ENCODE data around the gene SNCG. TPM values are rescaled to one million over a fixed set of nuclear protein-coding genes. Genes with fewer than 3 reads are reported as not detected.
"Not testable (repeated sequence)": the region's sequence is repeated elsewhere in the genome, so short reads cannot be mapped to it uniquely, and the experiment has no call there.

The SNCG gene
- total RNA-seq, 2 donors from 2014 or later, result not detected

- no peaks in the 10 kb centered on the region for H3K27me3 Mint-ChIP-seq
- DNase-seq, result no peak
- ATAC-seq, result no peak
- peaks cover 6% of the 10 kb centered on the region for H3K4me1 Mint-ChIP-seq
- no peak overlapping the region for H3K27ac Mint-ChIP-seq
- no peaks in the 10 kb centered on the region for H3K9me3 ChIP-seq (ENCODE audit: control insufficient read depth, low read length, poor library complexity, severe bottlenecking)
- H3K36me3 Mint-ChIP-seq (ENCODE audit: low read depth), result no peaks in the 10 kb centered on the region
- H3K4me3 Mint-ChIP-seq, result no peak overlapping the region
These were observed 17.7 kb upstream of the SNCG start for GRCh38 chr10:86940677-86941076.

GRCh38 chr10:86941426-86941825 is 17.0 kb upstream of the SNCG start:
- no peak for DNase-seq
- Mint-ChIP-seq H3K4me3 (no peak overlapping the region), H3K36me3 (ENCODE audit: low read depth) (no peaks in the 10 kb centered on the region), H3K27me3 (peaks cover under 1% of the 10 kb centered on the region), H3K4me1 (peaks cover 6% of the 10 kb centered on the region), H3K27ac (no peak overlapping the region)
- no peak for ATAC-seq
- no peaks in the 10 kb centered on the region for H3K9me3 ChIP-seq (ENCODE audit: control insufficient read depth, low read length, poor library complexity, severe bottlenecking)

- no peaks in the 10 kb centered on the region for H3K9me3 ChIP-seq (ENCODE audit: control insufficient read depth, low read length, poor library complexity, severe bottlenecking)
These were observed 16.4 kb upstream of the SNCG start for GRCh38 chr10:86941991-86942421.

DNA sequence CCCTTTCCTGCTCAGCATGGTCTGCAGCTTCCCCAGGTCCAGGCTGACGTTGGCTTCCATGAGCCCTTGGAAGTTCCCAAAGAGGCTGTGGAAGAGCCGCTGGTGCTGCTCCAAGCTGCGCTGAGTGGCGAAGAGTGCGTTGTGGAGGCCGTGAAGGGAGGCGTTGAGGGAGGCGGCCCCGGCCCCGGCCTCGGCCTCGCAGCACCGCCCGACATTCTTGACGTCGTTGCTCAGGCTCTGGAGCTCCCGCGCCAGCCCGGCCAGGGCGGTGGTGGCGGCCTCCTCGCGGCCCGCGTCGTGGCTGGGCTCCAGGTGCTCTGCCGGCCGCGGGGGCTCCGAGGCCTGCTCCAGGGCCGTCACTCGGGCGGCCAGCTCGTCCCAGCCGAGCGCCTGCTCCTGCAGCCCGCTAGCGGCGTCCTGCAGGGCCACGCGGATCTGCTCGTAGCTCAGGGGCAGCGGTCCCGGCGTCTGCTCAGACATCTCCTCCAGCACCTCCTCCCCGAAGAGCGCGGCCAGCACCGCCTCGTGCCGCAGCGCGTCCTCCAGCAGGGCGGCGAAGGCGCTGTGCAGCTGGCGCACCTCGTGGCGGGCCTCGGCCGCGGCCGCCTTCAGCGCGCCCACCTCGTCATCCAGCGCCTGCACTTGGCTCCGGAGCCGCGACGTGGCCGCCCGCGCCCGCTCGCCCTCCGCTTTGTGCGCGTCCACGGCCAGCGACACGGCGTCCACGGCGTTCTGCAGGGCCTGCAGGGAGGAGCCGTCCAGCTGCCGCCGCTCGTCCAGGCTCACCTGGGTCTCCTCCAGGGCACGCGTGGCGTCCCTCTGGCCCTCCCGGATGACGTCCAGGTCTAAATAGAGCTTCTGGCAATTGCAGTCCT is 15.7 kb upstream of the SNCG start:
- Mint-ChIP-seq H3K27me3 (peaks cover 5% of the 10 kb centered on the region), H3K27ac (no peak overlapping the region), H3K4me3 (no peak overlapping the region), H3K36me3 (ENCODE audit: low read depth) (peaks cover 3% of the 10 kb centered on the region), H3K4me1 (peaks cover 6% of the 10 kb centered on the region)
- no peak for DNase-seq
- ATAC-seq, result no peak
- H3K9me3 ChIP-seq (ENCODE audit: control insufficient read depth, low read length, poor library complexity, severe bottlenecking), result no peaks in the 10 kb centered on the region

More at GRCh38 chr10:86941991-86942421, 16.4 kb upstream of the SNCG start:
- no peak overlapping the region for H3K4me3 Mint-ChIP-seq
- H3K36me3 Mint-ChIP-seq (ENCODE audit: low read depth), result peaks cover 3% of the 10 kb centered on the region
- DNase-seq, result no peak
- H3K27me3 Mint-ChIP-seq, result peaks cover 5% of the 10 kb centered on the region
- H3K27ac Mint-ChIP-seq, result no peak overlapping the region
- ATAC-seq, result no peak
- peaks cover 6% of the 10 kb centered on the region for H3K4me1 Mint-ChIP-seq

- H3K36me3 Mint-ChIP-seq (ENCODE audit: low read depth), result peaks cover 3% of the 10 kb centered on the region
- DNase-seq (no peak), ATAC-seq (no peak)
- H3K4me1 Mint-ChIP-seq, result peaks cover 6% of the 10 kb centered on the region
- no peak overlapping the region for H3K4me3 Mint-ChIP-seq
- H3K9me3 ChIP-seq (ENCODE audit: control insufficient read depth, low read length, poor library complexity, severe bottlenecking), result no peaks in the 10 kb centered on the region
- peaks cover 5% of the 10 kb centered on the region for H3K27me3 Mint-ChIP-seq
- H3K27ac Mint-ChIP-seq, result no peak overlapping the region
These were observed 14.9 kb upstream of the SNCG start for GRCh38 chr10:86943316-86944030.

- no peaks in the 10 kb centered on the region for H3K9me3 ChIP-seq (ENCODE audit: control insufficient read depth, low read length, poor library complexity, severe bottlenecking)
- no peak for ATAC-seq
- no peak for DNase-seq
- Mint-ChIP-seq H3K4me3 (no peak overlapping the region), H3K36me3 (ENCODE audit: low read depth) (peaks cover 3% of the 10 kb centered on the region), H3K27me3 (peaks cover 5% of the 10 kb centered on the region), H3K27ac (no peak overlapping the region), H3K4me1 (peaks cover 6% of the 10 kb centered on the region)
These were observed 14.4 kb upstream of the SNCG start for GRCh38 chr10:86944031-86944419.

GRCh38 chr10:86944471-86944870 is 13.9 kb upstream of the SNCG start:
- no peak overlapping the region for H3K4me3 Mint-ChIP-seq
- ATAC-seq (no peak), DNase-seq (no peak)
- no peaks in the 10 kb centered on the region for H3K9me3 ChIP-seq (ENCODE audit: control insufficient read depth, low read length, poor library complexity, severe bottlenecking)
- no peak overlapping the region for H3K27ac Mint-ChIP-seq
- H3K36me3 Mint-ChIP-seq (ENCODE audit: low read depth), result peaks cover 3% of the 10 kb centered on the region
- H3K27me3 Mint-ChIP-seq, result peaks cover 5% of the 10 kb centered on the region
- peaks cover 6% of the 10 kb centered on the region for H3K4me1 Mint-ChIP-seq

- H3K4me1 Mint-ChIP-seq, result peaks cover 6% of the 10 kb centered on the region
- no peak for ATAC-seq
- DNase-seq, result no peak
- H3K4me3 Mint-ChIP-seq, result no peak overlapping the region
- peaks cover 5% of the 10 kb centered on the region for H3K27me3 Mint-ChIP-seq
- H3K27ac Mint-ChIP-seq, result no peak overlapping the region
- H3K9me3 ChIP-seq (ENCODE audit: control insufficient read depth, low read length, poor library complexity, severe bottlenecking), result no peaks in the 10 kb centered on the region
- H3K36me3 Mint-ChIP-seq (ENCODE audit: low read depth), result peaks cover 3% of the 10 kb centered on the region
These were observed 13.5 kb upstream of the SNCG start for GRCh38 chr10:86944907-86945306.

- Mint-ChIP-seq H3K4me3 (no peak overlapping the region), H3K36me3 (ENCODE audit: low read depth) (peaks cover 3% of the 10 kb centered on the region), H3K4me1 (peaks cover 10% of the 10 kb centered on the region), H3K27me3 (peaks cover 5% of the 10 kb centered on the region), H3K27ac (no peak overlapping the region)
- ATAC-seq, result no peak
- H3K9me3 ChIP-seq (ENCODE audit: control insufficient read depth, low read length, poor library complexity, severe bottlenecking), result no peaks in the 10 kb centered on the region
- no peak for DNase-seq
These were observed 12.8 kb upstream of the SNCG start for GRCh38 chr10:86945361-86946212.

DNA sequence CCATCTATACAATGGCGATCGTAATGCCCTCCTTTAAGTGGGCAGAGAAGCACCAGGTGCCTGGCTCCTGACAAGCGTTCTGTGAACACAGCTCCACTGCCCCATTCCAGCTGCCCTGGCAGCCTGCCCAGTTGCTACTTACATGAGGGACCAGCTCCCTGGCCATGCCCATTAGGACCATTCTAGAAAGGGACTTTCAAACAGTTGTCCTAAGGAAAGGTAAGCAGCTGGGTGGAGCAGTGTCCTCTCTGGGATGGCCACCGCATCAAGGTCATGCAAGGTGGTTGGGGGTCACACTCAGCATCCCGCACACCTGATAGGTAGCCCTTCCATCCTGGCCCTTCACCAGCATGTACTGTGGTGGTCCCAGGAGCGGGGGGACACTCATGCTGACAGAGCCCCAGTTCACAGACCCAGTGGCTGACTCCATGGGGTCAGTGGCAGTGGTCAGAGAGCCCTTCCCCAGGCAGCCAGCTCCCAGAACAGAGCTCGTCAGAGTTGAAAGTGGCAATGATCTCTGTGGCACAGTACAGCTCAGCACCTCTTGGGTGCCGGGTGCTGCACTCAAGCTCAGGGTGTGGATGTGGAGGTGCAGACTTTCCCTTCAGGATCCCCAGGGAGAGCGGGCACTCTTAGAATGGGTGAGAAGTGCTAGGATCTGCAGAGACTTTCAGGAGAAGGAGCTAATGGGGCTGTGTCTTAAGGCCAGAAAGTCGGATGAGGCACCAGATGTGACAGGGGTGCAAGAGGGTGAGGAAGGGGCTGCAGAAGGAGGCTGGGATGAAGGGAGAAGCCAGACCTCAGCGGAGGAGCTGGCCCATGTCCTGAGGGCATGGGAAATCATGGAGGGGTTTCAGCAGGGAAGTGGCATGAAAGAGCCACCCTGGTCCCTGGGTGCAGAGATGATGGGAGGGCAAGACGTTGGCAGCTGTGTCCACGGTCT is 11.9 kb upstream of the SNCG start:
- DNase-seq (no peak), ATAC-seq (no peak)
- H3K9me3 ChIP-seq (ENCODE audit: control insufficient read depth, low read length, poor library complexity, severe bottlenecking), result no peaks in the 10 kb centered on the region
- peaks cover 3% of the 10 kb centered on the region for H3K36me3 Mint-ChIP-seq (ENCODE audit: low read depth)
- peaks cover 5% of the 10 kb centered on the region for H3K27me3 Mint-ChIP-seq
- H3K4me3 Mint-ChIP-seq, result no peak overlapping the region
- no peak overlapping the region for H3K27ac Mint-ChIP-seq
- H3K4me1 Mint-ChIP-seq, result peaks cover 11% of the 10 kb centered on the region

- H3K9me3 ChIP-seq (ENCODE audit: control insufficient read depth, low read length, poor library complexity, severe bottlenecking); DNase-seq; H3K27me3 Mint-ChIP-seq; H3K36me3 Mint-ChIP-seq (ENCODE audit: low read depth); ATAC-seq; H3K4me3 Mint-ChIP-seq: not testable (repeated sequence)
- peak overlapping the region; percentile 45 for H3K27ac Mint-ChIP-seq
- peaks cover 11% of the 10 kb centered on the region for H3K4me1 Mint-ChIP-seq
These were observed 10.6 kb upstream of the SNCG start for GRCh38 chr10:86947806-86948205.

DNA sequence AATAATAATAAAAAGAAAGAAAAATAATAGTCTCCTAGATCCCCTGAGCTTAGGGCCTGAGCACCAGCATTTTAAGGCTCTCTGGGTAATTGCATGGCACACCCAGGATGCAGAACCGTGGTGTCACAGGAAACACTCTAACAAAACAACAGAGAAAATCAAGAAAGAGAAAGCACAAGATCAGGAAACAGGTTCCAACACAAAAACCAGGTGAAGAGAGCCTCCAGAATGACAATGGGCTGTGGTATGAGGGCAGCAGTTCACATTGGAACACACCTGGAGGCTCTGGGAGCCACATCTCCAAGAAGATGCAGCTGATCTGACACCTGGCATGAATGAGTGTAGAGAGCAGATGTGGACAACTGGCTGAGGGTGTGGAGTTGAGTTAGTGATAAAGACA is 8.1 kb upstream of the SNCG start:
- H3K4me1 Mint-ChIP-seq, result peaks cover 5% of the 10 kb centered on the region
- ATAC-seq (peak; percentile 30), DNase-seq (no peak)
- H3K9me3 ChIP-seq (ENCODE audit: control insufficient read depth, low read length, poor library complexity, severe bottlenecking), result no peaks in the 10 kb centered on the region
- peaks cover 3% of the 10 kb centered on the region for H3K36me3 Mint-ChIP-seq (ENCODE audit: low read depth)
- H3K27ac Mint-ChIP-seq, result peak overlapping the region; percentile 44
- H3K4me3 Mint-ChIP-seq, result peak overlapping the region; percentile 41
- H3K27me3 Mint-ChIP-seq, result peaks cover 5% of the 10 kb centered on the region

All from T-helper 17 cell (primary cell).